Lung (tissue), 12 donors: ENCODE measurements around the gene PARP16. TPM values are rescaled to one million over a fixed set of nuclear protein-coding genes. Genes with fewer than 3 reads are reported as not detected.
"Not testable (repeated sequence)": the region's sequence is repeated elsewhere in the genome, so short reads cannot be mapped to it uniquely, and the experiment has no call there.

Source experiments
- ATAC-seq: fragments of 200-7000 bp; cut with Tn5 transposase; one replicate; pipeline ENCODE4 v1.9.1; 2020; ENCODE audit warnings: moderate number of reproducible peaks; ENCODE audit not compliant: insufficient read depth, low FRiP score
- DNase-seq, 3 donors: peaks; one replicate each; pipeline ENCODE4 v3.0.0-alpha.2; 2013 to 2017
- H3K27ac ChIP-seq, 2 donors: one replicate each; pipeline ENCODE4 v1.5.1; 2013; ENCODE audit warnings: mild to moderate bottlenecking in 2 of 2, moderate library complexity in 2 of 2, control low read depth in 1 of 2, inconsistent platforms in 1 of 2, low read depth in 1 of 2, low read length in 1 of 2
- H3K27me3 ChIP-seq, 3 donors: one replicate each; pipeline ENCODE4 v1.5.1; 2013; ENCODE audit warnings: low read length in 2 of 3; ENCODE audit not compliant: control insufficient read depth in 3 of 3, insufficient read depth in 3 of 3
- H3K36me3 ChIP-seq, 4 donors: one replicate each; pipeline ENCODE4 v1.5.1; 2013; ENCODE audit warnings: low read length in 4 of 4, mild to moderate bottlenecking in 1 of 4, moderate library complexity in 1 of 4; ENCODE audit not compliant: control insufficient read depth in 4 of 4, insufficient read depth in 4 of 4
- H3K4me1 ChIP-seq, 5 donors: one replicate each; pipeline ENCODE4 v1.5.1; 2013; ENCODE audit warnings: low read length in 5 of 5, mild to moderate bottlenecking in 2 of 5, moderate library complexity in 1 of 5; ENCODE audit not compliant: control insufficient read depth in 5 of 5, insufficient read depth in 5 of 5
- H3K4me3 ChIP-seq: one replicate; pipeline ENCODE4 v1.5.1; 2013; ENCODE audit warnings: mild to moderate bottlenecking, control low read depth, moderate library complexity
- H3K9ac ChIP-seq, 2 donors: one replicate each; pipeline ENCODE4 v1.5.1; 2013; ENCODE audit warnings: low read length in 2 of 2, control low read depth in 1 of 2; ENCODE audit not compliant: insufficient read depth in 1 of 2
- H3K9me3 ChIP-seq, 4 donors: one replicate each; pipeline ENCODE4 v1.5.1; 2013; ENCODE audit warnings: low read length in 3 of 4, mild to moderate bottlenecking in 1 of 4, moderate library complexity in 1 of 4; ENCODE audit not compliant: control insufficient read depth in 4 of 4, insufficient read depth in 3 of 4
- WGBS, 2 donors: extraction: QIAGEN DNeasy Blood & Tissue Kit; methylation state at CpG; one replicate each; pipeline ENCODE4 v1.1.7; 2013; 5-methylcytosine and 5-hydroxymethylcytosine counted together
- polyA plus RNA-seq, 2 donors: library from polyadenylated mRNA; stranded (reverse); fragments of 200-250 nt; gene quantifications; one replicate each; pipeline ENCODE4 v1.2.1, GENCODE V29; 2013
- total RNA-seq, 2 donors: library from RNA; depleted of rRNA in 1 of 2; stranded (reverse); fragments of >200 nt in 1 of 2; gene quantifications; one replicate each; pipeline ENCODE4 v1.2.1, GENCODE V29; 2014 to 2021
- TF ChIP-seq, protein P1 (sequence below): IDR thresholded peaks from 2 replicates; pipeline ENCODE4 v1.5.1; 2012; ENCODE audit warnings: mild to moderate bottlenecking; ENCODE audit errors: control extremely low read depth, extremely low read depth
- donor health status: control.
- donor health status: control.
- donor health status: Bipolar disorder and iron deficiency.
- donor health status: healthy.
- donor health status: DM: yes; HTN: yes; CAD: no.

The PARP16 gene
- total and polyA plus RNA-seq, 4 donors: 4.6 to 7.7 (median 6.3) TPM

DNA sequence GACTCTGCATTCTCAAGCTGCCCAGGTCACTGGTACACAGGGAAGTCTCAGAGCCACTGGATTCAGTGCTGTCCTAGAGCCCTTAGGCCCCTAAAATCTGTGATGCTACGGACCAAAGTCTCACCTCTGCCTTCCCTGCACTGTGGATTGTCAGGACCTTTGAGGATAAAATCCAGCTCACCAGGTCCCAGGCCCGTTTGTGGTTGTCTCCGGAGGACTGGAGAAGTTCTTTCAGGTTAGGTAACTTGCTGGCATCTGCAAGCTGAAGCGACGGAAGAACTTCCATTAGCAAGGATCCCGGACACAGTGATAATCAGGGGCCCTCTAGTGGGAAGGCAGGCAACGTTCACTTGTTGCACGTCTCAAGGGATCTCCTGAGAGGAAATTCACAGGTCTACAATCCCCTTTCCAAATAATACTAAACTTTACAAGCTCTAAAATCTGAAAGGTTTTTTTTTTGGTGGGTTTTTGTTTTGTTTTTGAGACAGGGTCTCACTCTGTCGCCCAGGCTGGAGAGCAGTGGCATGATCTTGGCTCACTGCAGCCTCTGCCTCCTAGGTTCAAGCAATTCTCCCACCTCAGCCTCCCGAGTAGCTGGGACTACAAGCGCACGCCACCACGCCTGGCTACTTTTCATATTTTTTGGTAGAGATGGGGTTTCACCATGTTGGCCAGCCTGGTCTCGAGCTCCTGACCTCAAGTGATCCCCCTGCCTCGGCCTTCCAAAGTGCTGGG lies 15.7 kb downstream of the PARP16 start:
- not testable (repeated sequence) for ATAC-seq, H3K27ac ChIP-seq, H3K27me3 ChIP-seq, H3K4me3 ChIP-seq, H3K9me3 ChIP-seq
- H3K4me1 ChIP-seq: peaks cover 0 to 18% (median 0%) of the 10 kb centered on the region in 5 donors
- peak overlapping the region in 1 of 2 donors; percentile 34 for H3K9ac ChIP-seq
- TF ChIP-seq, protein P1, sequence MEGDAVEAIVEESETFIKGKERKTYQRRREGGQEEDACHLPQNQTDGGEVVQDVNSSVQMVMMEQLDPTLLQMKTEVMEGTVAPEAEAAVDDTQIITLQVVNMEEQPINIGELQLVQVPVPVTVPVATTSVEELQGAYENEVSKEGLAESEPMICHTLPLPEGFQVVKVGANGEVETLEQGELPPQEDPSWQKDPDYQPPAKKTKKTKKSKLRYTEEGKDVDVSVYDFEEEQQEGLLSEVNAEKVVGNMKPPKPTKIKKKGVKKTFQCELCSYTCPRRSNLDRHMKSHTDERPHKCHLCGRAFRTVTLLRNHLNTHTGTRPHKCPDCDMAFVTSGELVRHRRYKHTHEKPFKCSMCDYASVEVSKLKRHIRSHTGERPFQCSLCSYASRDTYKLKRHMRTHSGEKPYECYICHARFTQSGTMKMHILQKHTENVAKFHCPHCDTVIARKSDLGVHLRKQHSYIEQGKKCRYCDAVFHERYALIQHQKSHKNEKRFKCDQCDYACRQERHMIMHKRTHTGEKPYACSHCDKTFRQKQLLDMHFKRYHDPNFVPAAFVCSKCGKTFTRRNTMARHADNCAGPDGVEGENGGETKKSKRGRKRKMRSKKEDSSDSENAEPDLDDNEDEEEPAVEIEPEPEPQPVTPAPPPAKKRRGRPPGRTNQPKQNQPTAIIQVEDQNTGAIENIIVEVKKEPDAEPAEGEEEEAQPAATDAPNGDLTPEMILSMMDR: peak; percentile 31
- peaks cover 3 to 16% (median 4%) of the 10 kb centered on the region in 4 donors for H3K36me3 ChIP-seq
- DNase-seq: peak; percentile 79 to 90 (median 85)
- WGBS, 2 donors: 51 to 52% methylated on average over 15 of the region's 15 CpGs

DNA sequence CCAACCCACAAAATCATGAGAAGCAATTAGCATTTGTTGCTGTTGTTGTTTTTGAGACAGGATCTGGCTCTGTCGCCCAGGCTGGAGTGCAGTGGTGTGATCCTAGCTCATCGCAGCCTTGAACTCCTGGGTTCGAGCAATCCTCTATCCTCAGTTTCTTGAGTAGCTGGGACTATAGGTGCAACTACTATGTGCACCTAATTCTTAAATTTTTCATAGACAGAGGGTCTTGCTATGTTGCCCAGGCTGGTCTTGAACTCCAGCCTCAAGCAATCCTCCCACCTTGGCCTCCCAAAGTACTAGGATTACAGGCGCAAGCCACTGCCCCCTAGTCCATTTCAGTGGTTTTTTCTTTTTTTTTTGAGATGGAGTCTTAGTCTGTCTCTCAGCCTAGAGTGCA lies 18.3 kb downstream of the PARP16 start:
- ATAC-seq (no peak), DNase-seq (no peak)
- no peaks in the 10 kb centered on the region for H3K9me3 ChIP-seq
- WGBS, 2 donors: 97 to 100% methylated on average over 4 of the region's 4 CpGs
- TF ChIP-seq, protein P1: no peak
- no peak overlapping the region for H3K9ac ChIP-seq
- H3K36me3 ChIP-seq: peaks cover 3 to 18% (median 6%) of the 10 kb centered on the region in 4 donors
- no peak overlapping the region for H3K27ac ChIP-seq
- H3K27me3 ChIP-seq: no peaks in the 10 kb centered on the region
- H3K4me1 ChIP-seq: peaks cover 0 to 8% (median 0%) of the 10 kb centered on the region in 5 donors
- no peak overlapping the region for H3K4me3 ChIP-seq

DNA sequence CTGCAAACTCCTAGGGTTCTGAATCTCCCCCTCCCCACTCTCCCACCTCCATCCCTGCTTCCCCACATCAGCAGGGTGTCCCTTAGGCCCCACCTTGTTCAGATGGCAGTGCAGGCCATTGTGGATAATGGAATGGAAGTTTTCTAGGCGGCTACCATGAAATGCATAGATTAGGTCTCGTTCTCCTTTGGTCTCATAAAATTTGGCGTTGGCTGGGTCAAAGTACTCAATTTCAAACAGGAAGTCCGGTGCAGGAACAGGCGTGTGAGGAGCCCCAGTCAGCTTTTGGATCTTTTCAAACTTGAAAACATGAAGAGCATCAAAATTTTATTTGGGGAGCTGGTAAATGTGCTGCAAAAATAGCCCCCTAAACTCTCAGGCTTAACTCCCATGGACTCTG lies 20.2 kb downstream of the PARP16 start:
- Histone ChIP-seq H3K4me3 (no peak overlapping the region), H3K36me3 (peaks cover 3 to 27% (median 13%) of the 10 kb centered on the region in 4 donors), H3K27ac (no peak overlapping the region), H3K27me3 (no peaks in the 10 kb centered on the region), H3K9me3 (no peaks in the 10 kb centered on the region), H3K4me1 (peaks cover 0 to 4% (median 0%) of the 10 kb centered on the region in 5 donors), H3K9ac (no peak overlapping the region)
- DNase-seq (no peak), ATAC-seq (no peak)
- 90 to 94% methylated on average over 5 of the region's 5 CpGs for WGBS, 2 donors
- TF ChIP-seq, protein P1: no peak
